Measurements from ENCODE around the gene TNC. TPM values are rescaled to one million over a fixed set of nuclear protein-coding genes. Genes with fewer than 3 reads are reported as not detected.

The TNC gene
- total RNA-seq, 4 donors from 2014 or later = 59.2 to 154 (median 99.3) TPM

DNA sequence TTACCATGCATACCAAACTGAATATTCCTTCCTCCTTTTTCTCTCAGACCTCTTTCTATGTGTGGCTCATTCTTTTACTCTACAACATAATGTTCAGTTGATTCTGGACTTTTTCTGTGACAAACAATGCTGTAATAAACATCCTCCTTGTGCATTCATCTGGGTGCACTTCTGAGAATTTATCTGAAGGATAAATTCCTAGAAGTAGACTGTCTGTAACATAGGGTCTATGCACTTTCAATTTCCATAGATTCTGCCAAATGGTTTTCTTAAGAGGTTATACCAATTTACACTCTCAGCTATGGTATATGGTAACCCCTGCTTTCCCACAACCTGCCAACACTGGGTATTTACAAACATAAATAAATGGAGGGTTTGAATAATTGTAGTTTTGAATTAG, 24.1 kb upstream of the TNC start:
- TF ChIP-seq, protein P1, sequence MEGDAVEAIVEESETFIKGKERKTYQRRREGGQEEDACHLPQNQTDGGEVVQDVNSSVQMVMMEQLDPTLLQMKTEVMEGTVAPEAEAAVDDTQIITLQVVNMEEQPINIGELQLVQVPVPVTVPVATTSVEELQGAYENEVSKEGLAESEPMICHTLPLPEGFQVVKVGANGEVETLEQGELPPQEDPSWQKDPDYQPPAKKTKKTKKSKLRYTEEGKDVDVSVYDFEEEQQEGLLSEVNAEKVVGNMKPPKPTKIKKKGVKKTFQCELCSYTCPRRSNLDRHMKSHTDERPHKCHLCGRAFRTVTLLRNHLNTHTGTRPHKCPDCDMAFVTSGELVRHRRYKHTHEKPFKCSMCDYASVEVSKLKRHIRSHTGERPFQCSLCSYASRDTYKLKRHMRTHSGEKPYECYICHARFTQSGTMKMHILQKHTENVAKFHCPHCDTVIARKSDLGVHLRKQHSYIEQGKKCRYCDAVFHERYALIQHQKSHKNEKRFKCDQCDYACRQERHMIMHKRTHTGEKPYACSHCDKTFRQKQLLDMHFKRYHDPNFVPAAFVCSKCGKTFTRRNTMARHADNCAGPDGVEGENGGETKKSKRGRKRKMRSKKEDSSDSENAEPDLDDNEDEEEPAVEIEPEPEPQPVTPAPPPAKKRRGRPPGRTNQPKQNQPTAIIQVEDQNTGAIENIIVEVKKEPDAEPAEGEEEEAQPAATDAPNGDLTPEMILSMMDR (IDR thresholded peaks at IDR 0.05) = no peak
- no peak for TF ChIP-seq EP300 (IDR thresholded peaks at IDR 0.05)
- Histone ChIP-seq H3K27ac (peak overlapping the region in 1 of 4 donors; percentile 56), H3K36me3 (no peaks in the 10 kb centered on the region), H3K9me3 (no peaks in the 10 kb centered on the region), H3K27me3 (no peaks in the 10 kb centered on the region), H3K4me1 (no peaks in the 10 kb centered on the region), H3K4me3 (no peak overlapping the region)
- no peak for DNase-seq (ENCODE audit: low spot score in 2 of 2)

DNA sequence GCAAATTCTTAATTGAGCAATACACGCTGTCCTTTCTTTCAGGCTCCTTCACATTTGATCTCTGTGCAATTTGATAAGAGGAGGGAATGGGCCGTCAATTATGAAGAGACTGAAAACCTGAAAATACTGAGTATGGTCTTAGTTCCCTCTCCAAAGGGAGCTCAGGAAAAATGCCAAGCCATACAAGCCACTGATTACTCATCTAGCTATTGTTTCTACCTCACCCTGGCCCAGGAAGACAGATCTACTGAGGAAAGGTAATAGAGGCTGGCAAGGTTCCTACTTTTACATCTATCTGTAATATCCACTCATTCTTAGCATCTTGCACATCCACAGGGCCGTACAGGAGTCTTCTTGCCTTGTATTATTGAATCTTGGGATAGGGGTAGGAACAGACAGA, 23.7 kb upstream of the TNC start:
- no peak overlapping the region for H3K4me3 ChIP-seq
- H3K4me1 ChIP-seq = no peaks in the 10 kb centered on the region
- TF ChIP-seq, protein P1 (IDR thresholded peaks at IDR 0.05) = no peak
- TF ChIP-seq POLR2A (IDR thresholded peaks at IDR 0.05) (no peak), EP300 (IDR thresholded peaks at IDR 0.05) (no peak)
- WGBS, 2 donors = 93 to 97% methylated on average over 3 of the region's 3 CpGs
- no peaks in the 10 kb centered on the region for H3K36me3 ChIP-seq
- no peak overlapping the region for H3K27ac ChIP-seq
- no peaks in the 10 kb centered on the region for H3K9me3 ChIP-seq
- H3K27me3 ChIP-seq = no peaks in the 10 kb centered on the region
- no peak for DNase-seq (ENCODE audit: low spot score in 2 of 2)

GRCh38 chr9:115138151-115138550, 20.2 kb upstream of the TNC start:
- 81% methylated on average over 2 of the region's 2 CpGs for WGBS, 2 donors
- no peak overlapping the region for H3K4me3 ChIP-seq
- no peak for DNase-seq (ENCODE audit: low spot score in 2 of 2)
- H3K9me3 ChIP-seq = no peaks in the 10 kb centered on the region
- no peaks in the 10 kb centered on the region for H3K27me3 ChIP-seq
- H3K27ac ChIP-seq = no peak overlapping the region
- TF ChIP-seq EP300 (IDR thresholded peaks at IDR 0.05) = no peak
- no peak for TF ChIP-seq POLR2A (IDR thresholded peaks at IDR 0.05)
- TF ChIP-seq, protein P1 (IDR thresholded peaks at IDR 0.05) = no peak
- H3K36me3 ChIP-seq = no peaks in the 10 kb centered on the region
- peaks cover 0 to 6% (median 0%) of the 10 kb centered on the region in 4 donors for H3K4me1 ChIP-seq

DNA sequence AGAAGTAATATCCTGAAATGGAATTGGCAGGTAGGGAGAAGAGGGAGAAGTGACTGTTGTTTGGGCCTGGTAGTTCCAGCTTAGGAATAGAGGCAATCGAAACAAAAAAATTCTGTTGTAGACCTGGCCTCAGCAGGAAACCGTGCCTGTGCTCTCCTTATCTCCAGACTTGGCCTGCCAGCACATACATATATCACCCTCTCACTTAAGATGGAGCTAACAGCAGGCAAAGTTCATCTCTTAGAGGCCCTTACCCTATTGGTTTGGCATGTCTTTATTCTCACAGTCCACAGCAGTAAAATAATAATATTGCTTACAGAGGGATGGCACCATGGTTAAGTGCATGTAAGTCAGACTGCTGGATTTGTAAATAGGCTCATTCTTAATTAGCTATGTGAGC, 19.6 kb upstream of the TNC start:
- WGBS, 2 donors = 86 to 93% methylated on average over 2 of the region's 2 CpGs
- no peak for DNase-seq (ENCODE audit: low spot score in 2 of 2)
- H3K4me1 ChIP-seq = peaks cover 0 to 6% (median 0%) of the 10 kb centered on the region in 4 donors
- no peaks in the 10 kb centered on the region for H3K9me3 ChIP-seq
- TF ChIP-seq, protein P1 (IDR thresholded peaks at IDR 0.05) = no peak
- no peak for TF ChIP-seq EP300 (IDR thresholded peaks at IDR 0.05)
- TF ChIP-seq POLR2A (IDR thresholded peaks at IDR 0.05) = no peak
- no peaks in the 10 kb centered on the region for H3K36me3 ChIP-seq
- no peak overlapping the region for H3K27ac ChIP-seq
- H3K27me3 ChIP-seq = no peaks in the 10 kb centered on the region
- no peak overlapping the region for H3K4me3 ChIP-seq

DNA sequence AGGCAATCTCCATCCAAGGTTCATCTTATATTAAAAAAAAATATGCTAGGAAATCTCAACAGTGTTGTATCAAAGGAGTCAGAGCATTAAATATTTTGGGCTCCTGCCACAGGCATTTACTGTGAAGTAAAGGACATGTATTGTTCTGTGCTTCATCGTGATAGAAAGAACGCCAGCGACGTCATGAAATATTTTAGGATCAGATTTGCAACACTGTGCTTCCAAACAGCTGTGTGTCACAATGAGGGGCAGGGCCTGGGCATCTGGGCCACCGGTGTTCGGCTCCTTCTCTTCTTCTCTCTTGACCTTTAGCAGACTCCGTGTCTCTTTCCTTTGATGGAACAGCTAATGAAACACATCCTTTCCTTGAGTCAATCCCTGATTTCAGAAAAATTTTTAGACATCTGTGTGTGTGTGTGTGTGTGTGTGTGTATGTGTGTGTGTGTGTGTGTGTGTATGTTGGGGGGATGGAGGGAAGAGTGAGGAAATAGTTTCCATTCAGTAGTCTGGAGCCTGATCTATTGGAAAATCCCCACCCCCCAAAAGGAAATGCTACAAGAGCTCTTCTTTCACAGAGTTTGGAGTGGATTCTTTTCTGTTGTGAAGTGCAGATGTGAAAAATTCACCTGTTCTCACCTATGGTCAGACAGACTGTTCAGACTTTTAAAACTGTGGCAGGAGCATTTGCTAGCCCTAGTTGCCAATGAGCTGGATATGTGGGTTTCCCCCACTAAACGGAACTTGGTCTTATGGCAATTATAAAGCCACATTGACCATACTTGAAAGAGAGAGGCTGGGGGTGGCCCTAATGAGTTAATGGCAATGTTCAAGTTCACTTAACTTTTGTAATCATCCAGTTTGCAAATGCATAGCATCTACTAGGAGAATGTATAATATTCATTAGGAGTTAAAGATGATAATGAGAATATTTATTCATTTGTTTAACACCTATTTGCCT, 18.1 kb upstream of the TNC start:
- Histone ChIP-seq H3K9me3 (no peaks in the 10 kb centered on the region), H3K4me1 (peaks cover 0 to 6% (median 0%) of the 10 kb centered on the region in 4 donors), H3K4me3 (no peak overlapping the region), H3K27me3 (no peaks in the 10 kb centered on the region), H3K36me3 (no peaks in the 10 kb centered on the region), H3K27ac (no peak overlapping the region)
- WGBS, 2 donors = 35 to 38% methylated on average over 8 of the region's 8 CpGs
- no peak for DNase-seq (ENCODE audit: low spot score in 2 of 2)
- TF ChIP-seq EP300 (IDR thresholded peaks at IDR 0.05) (no peak), POLR2A (IDR thresholded peaks at IDR 0.05) (no peak)
- TF ChIP-seq, protein P1 (IDR thresholded peaks at IDR 0.05) = no peak
